ENCODE data around the gene PHLDA3.

DNA sequence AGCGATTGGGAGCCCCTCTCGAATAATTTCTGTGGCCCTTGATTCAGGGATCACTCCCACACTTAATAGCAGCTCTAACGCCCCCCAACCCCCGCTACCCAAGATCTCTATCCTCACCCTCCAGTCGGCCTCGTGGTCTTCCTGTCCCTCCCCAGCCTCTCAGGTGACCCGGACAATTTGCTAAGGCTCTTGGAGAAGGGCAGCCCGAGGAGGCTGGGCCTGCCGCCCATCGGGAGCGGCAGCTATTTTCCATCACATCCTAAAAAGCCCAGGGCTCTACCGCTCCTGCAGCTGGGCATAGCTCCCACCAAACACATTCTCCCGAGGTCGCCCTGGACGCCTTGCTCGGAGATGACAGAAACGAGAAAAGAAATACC, 12.0 kb upstream of the PHLDA3 start:
- TF ChIP-seq, protein P1, sequence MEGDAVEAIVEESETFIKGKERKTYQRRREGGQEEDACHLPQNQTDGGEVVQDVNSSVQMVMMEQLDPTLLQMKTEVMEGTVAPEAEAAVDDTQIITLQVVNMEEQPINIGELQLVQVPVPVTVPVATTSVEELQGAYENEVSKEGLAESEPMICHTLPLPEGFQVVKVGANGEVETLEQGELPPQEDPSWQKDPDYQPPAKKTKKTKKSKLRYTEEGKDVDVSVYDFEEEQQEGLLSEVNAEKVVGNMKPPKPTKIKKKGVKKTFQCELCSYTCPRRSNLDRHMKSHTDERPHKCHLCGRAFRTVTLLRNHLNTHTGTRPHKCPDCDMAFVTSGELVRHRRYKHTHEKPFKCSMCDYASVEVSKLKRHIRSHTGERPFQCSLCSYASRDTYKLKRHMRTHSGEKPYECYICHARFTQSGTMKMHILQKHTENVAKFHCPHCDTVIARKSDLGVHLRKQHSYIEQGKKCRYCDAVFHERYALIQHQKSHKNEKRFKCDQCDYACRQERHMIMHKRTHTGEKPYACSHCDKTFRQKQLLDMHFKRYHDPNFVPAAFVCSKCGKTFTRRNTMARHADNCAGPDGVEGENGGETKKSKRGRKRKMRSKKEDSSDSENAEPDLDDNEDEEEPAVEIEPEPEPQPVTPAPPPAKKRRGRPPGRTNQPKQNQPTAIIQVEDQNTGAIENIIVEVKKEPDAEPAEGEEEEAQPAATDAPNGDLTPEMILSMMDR (IDR thresholded peaks at IDR 0.05), result no peak
- TF ChIP-seq EP300 (IDR thresholded peaks at IDR 0.05) (no peak), POLR2A (IDR thresholded peaks at IDR 0.05) (no peak)

Measured in ovary (tissue), 3 donors.